Measurements from ENCODE around the gene PXN.

PXN gene

GRCh38 chr12:120235369-120236323 is 29.9 kb downstream of the PXN start:
- no peaks in the 10 kb centered on the region for H3K36me3 Mint-ChIP-seq (ENCODE audit: low read depth)
- no peaks in the 10 kb centered on the region for H3K27me3 Mint-ChIP-seq (ENCODE audit: low read depth)
- H3K4me3 Mint-ChIP-seq: peak overlapping the region; percentile 28 to 60 (median 36)
- H3K4me1 Mint-ChIP-seq: peaks cover 79% of the 10 kb centered on the region
- H3K27ac Mint-ChIP-seq: peak overlapping the region; percentile 92 to 95 (median 95)
- TF ChIP-seq, protein P1, sequence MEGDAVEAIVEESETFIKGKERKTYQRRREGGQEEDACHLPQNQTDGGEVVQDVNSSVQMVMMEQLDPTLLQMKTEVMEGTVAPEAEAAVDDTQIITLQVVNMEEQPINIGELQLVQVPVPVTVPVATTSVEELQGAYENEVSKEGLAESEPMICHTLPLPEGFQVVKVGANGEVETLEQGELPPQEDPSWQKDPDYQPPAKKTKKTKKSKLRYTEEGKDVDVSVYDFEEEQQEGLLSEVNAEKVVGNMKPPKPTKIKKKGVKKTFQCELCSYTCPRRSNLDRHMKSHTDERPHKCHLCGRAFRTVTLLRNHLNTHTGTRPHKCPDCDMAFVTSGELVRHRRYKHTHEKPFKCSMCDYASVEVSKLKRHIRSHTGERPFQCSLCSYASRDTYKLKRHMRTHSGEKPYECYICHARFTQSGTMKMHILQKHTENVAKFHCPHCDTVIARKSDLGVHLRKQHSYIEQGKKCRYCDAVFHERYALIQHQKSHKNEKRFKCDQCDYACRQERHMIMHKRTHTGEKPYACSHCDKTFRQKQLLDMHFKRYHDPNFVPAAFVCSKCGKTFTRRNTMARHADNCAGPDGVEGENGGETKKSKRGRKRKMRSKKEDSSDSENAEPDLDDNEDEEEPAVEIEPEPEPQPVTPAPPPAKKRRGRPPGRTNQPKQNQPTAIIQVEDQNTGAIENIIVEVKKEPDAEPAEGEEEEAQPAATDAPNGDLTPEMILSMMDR (IDR thresholded peaks at IDR 0.05; ENCODE audit: unreplicated experiment in 3 of 3): peak; percentile 2 to 44 (median 33)
- no peaks in the 10 kb centered on the region for H3K9me3 Mint-ChIP-seq

- TF ChIP-seq, protein P1 (IDR thresholded peaks at IDR 0.05; ENCODE audit: unreplicated experiment in 3 of 3): peak; percentile 30 to 61 (median 45)
- Mint-ChIP-seq H3K27ac (peak overlapping the region; percentile 92 to 95 (median 95)), H3K36me3 (ENCODE audit: low read depth) (no peaks in the 10 kb centered on the region), H3K4me3 (peak overlapping the region; percentile 19 to 56 (median 49)), H3K27me3 (ENCODE audit: low read depth) (no peaks in the 10 kb centered on the region), H3K9me3 (no peaks in the 10 kb centered on the region), H3K4me1 (peaks cover 79% of the 10 kb centered on the region)
Measured at GRCh38 chr12:120234643-120235368, 30.7 kb downstream of the PXN start.

DNA sequence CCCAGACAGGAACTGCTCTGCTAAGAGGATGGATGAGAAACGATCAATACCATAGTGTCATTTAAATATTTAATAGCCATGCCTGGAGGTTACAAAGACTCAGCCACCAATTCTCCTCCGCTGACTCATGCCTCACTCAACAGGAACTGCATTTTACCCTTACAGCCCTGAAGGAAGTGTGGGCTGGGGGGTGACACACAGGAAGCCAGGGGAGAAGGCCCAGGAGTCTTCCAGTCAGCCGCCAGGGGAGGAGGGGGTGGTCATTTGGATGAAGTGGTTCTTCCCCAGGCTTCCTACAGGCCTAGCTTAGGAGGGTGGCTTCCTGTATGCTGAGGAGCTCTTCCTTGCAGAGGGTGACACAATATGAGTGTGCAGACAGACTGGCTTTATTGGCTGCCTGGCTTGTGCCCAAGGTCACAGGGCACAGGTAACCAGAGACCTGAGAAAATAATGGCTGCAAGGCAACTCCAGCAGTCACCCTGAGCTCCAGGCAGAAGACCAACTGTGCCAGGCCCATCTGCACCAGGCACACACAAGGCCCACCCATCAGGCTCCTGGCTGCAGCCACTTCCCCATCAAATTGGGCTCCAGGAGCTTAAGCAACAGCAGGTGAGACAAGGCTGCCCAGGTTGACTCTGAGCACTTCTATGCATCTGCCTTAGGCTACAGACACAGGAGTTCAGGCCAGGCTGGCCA is 34.1 kb downstream of the PXN start:
- Mint-ChIP-seq H3K9me3 (no peaks in the 10 kb centered on the region), H3K4me3 (peak overlapping the region; percentile 33 to 56 (median 43)), H3K36me3 (ENCODE audit: low read depth) (no peaks in the 10 kb centered on the region), H3K4me1 (peaks cover 87% of the 10 kb centered on the region), H3K27ac (peak overlapping the region; percentile 92 to 95 (median 95)), H3K27me3 (ENCODE audit: low read depth) (no peaks in the 10 kb centered on the region)
- TF ChIP-seq, protein P1 (IDR thresholded peaks at IDR 0.05; ENCODE audit: unreplicated experiment in 3 of 3): no peak

- no peaks in the 10 kb centered on the region for H3K9me3 Mint-ChIP-seq
- TF ChIP-seq, protein P1 (IDR thresholded peaks at IDR 0.05; ENCODE audit: unreplicated experiment in 3 of 3): no peak
- H3K4me3 Mint-ChIP-seq: peak overlapping the region; percentile 33 to 56 (median 48)
- no peaks in the 10 kb centered on the region for H3K36me3 Mint-ChIP-seq (ENCODE audit: low read depth)
- peak overlapping the region; percentile 92 to 95 (median 95) for H3K27ac Mint-ChIP-seq
- no peaks in the 10 kb centered on the region for H3K27me3 Mint-ChIP-seq (ENCODE audit: low read depth)
- peaks cover 84% of the 10 kb centered on the region for H3K4me1 Mint-ChIP-seq
Measured at GRCh38 chr12:120230974-120231315, 34.6 kb downstream of the PXN start.

DNA sequence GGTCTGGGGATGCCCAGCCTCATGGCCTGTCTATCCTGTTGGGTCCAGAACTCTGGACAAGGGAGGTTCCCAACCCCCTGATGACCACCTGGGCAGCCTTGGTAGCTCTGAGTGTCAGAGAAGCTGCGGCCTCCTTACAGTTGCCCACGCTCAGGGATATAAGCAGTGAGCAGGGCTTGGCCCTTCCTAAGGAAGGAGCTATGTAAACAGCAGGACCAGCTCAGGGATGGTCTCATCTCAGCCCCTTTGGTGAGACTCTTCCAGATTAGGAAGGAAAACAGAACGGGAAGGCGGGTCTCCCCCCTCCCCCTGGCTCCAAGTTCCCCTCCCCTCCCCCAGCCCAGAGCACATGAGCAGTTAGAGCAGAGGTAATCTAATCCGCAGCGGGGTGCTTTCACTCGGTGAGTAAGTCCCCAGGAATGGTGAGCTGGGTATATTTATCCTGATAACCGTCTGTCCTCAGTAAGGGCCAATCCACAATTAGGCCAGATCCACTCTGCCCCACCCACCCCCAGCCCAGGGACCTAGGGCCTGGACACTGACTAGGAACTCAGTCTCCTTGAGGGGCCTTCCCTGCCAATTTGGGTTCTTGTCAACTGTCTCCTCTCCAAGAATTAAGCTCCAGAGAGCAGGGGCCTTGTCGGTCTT is 35.1 kb downstream of the PXN start:
- TF ChIP-seq, protein P1 (IDR thresholded peaks at IDR 0.05; ENCODE audit: unreplicated experiment in 3 of 3): no peak
- Mint-ChIP-seq H3K36me3 (ENCODE audit: low read depth) (no peaks in the 10 kb centered on the region), H3K27ac (peak overlapping the region; percentile 92 to 95 (median 95)), H3K4me1 (peaks cover 84% of the 10 kb centered on the region), H3K4me3 (peak overlapping the region; percentile 33 to 56 (median 56)), H3K27me3 (ENCODE audit: low read depth) (no peaks in the 10 kb centered on the region), H3K9me3 (no peaks in the 10 kb centered on the region)
